Neural cell (in vitro differentiated cells): ENCODE measurements around the gene PTPRA. TPM values are rescaled to one million over a fixed set of nuclear protein-coding genes. Genes with fewer than 3 reads are reported as not detected.

Experiments used
- H2AFZ ChIP-seq: fragments of 200-600, 300-800 bp; sonication (generic), shearing (Covaris generic); 2 replicates; pipeline ENCODE4 v1.6.0; 2014; ENCODE audit warnings: low read depth, mild to moderate bottlenecking, antibody characterized with exemption, low read length, moderate library complexity
- H3F3A ChIP-seq: fragments of 200-600 bp; shearing (Covaris generic); 2 replicates; pipeline ENCODE4 v1.6.1; 2016; ENCODE audit warnings: mild to moderate bottlenecking, moderate library complexity, mixed read lengths, antibody characterized with exemption, low read length; ENCODE audit not compliant: insufficient read depth, poor library complexity, severe bottlenecking
- H3K27ac ChIP-seq: fragments of 200-600, 300-800 bp; sonication (generic), shearing (Covaris generic); 2 replicates; pipeline ENCODE4 v1.5.1; 2014; ENCODE audit warnings: mild to moderate bottlenecking, low read length, moderate library complexity
- H3K27me3 ChIP-seq: fragments of 300-800, 200-600 bp; sonication (generic), shearing (Covaris generic); 2 replicates; pipeline ENCODE4 v1.6.0; 2014; ENCODE audit warnings: mild to moderate bottlenecking, low read depth, low read length, moderate library complexity; ENCODE audit not compliant: insufficient read depth
- H3K36me3 ChIP-seq: fragments of 300-800, 200-600 bp; sonication (generic), shearing (Covaris generic); 2 replicates; pipeline ENCODE4 v1.5.1; 2014; ENCODE audit warnings: mild to moderate bottlenecking, antibody characterized with exemption, low read length, moderate library complexity; ENCODE audit not compliant: insufficient read depth
- H3K4me2 ChIP-seq: fragments of 300-800, 200-600 bp; sonication (generic), shearing (Covaris generic); 2 replicates; pipeline ENCODE4 v1.6.0; 2014; ENCODE audit warnings: mild to moderate bottlenecking, low read length
- H3K4me3 ChIP-seq: fragments of 300-800, 200-600 bp; sonication (generic), shearing (Covaris generic); 2 replicates; pipeline ENCODE4 v1.5.1; 2014; ENCODE audit warnings: mild to moderate bottlenecking, low read length, moderate library complexity
- H3K79me2 ChIP-seq: fragments of 200-600 bp; shearing (Covaris generic); replicated peaks from 2 replicates; pipeline ENCODE4 v1.6.0; 2014; ENCODE audit warnings: mild to moderate bottlenecking, low read length, moderate library complexity; ENCODE audit not compliant: insufficient read depth
- H3K9ac ChIP-seq: fragments of 300-800, 200-600 bp; sonication (generic), shearing (Covaris generic); 2 replicates; pipeline ENCODE4 v1.6.1; 2016; ENCODE audit warnings: mild to moderate bottlenecking, low read length, mixed read lengths
- H3K9me2 ChIP-seq: fragments of 200-600 bp; shearing (Covaris generic); 2 replicates; pipeline ENCODE4 v1.6.1; 2016; ENCODE audit warnings: mild to moderate bottlenecking, low read length, mixed read lengths; ENCODE audit not compliant: insufficient read depth
- H3K9me3 ChIP-seq: fragments of 200-600, 300-800 bp; sonication (generic), shearing (Covaris generic); 2 replicates; pipeline ENCODE4 v1.6.1; 2016; ENCODE audit warnings: mild to moderate bottlenecking, mixed run types, low read length, moderate library complexity, mixed read lengths
- H4K20me1 ChIP-seq: fragments of 200-600 bp; shearing (Covaris generic); 2 replicates; pipeline ENCODE4 v1.6.1; 2016; ENCODE audit warnings: mild to moderate bottlenecking, mixed run types; ENCODE audit not compliant: insufficient read depth
- CTCF ChIP-seq: fragments of 450-650 bp; IDR thresholded peaks from 2 replicates; pipeline ENCODE4 v1.5.1; 2014; ENCODE audit warnings: antibody characterized with exemption, mild to moderate bottlenecking, moderate library complexity; ENCODE audit not compliant: poor library complexity, severe bottlenecking
- EP300 ChIP-seq: fragments of 450-650 bp; conservative IDR thresholded peaks from 2 replicates; pipeline ENCODE4 v1.6.1; 2014; ENCODE audit warnings: antibody characterized with exemption, mild to moderate bottlenecking, moderate library complexity; ENCODE audit not compliant: poor library complexity, severe bottlenecking
- EZH2 ChIP-seq: fragments of 200-600, 300-800 bp; shearing (Covaris generic), sonication (generic); IDR thresholded peaks from 2 replicates; pipeline ENCODE4 v1.6.1; 2014; ENCODE audit warnings: antibody characterized with exemption, low read length, borderline replicate concordance, mild to moderate bottlenecking; ENCODE audit not compliant: insufficient read depth, poor library complexity, severe bottlenecking
- MXI1 ChIP-seq: fragments of 450-650 bp; conservative IDR thresholded peaks from 2 replicates; pipeline ENCODE4 v1.6.1; 2014; ENCODE audit warnings: antibody characterized with exemption, mild to moderate bottlenecking; ENCODE audit not compliant: poor library complexity, severe bottlenecking
- POLR2AphosphoS5 ChIP-seq: IDR thresholded peaks from 2 replicates; pipeline ENCODE4 v1.6.1; 2012
- RAD21 ChIP-seq: fragments of 450-650 bp; conservative IDR thresholded peaks from 2 replicates; pipeline ENCODE4 v1.6.1; 2014; ENCODE audit warnings: antibody characterized with exemption, mild to moderate bottlenecking, moderate library complexity
- REST ChIP-seq: IDR thresholded peaks from 2 replicates; pipeline ENCODE4 v1.6.1; 2012; ENCODE audit warnings: borderline replicate concordance
- SMC3 ChIP-seq: fragments of 450-650 bp; conservative IDR thresholded peaks from 2 replicates; pipeline ENCODE4 v1.6.1; 2014; ENCODE audit warnings: antibody characterized with exemption, mild to moderate bottlenecking, moderate library complexity; ENCODE audit not compliant: poor library complexity
- TAF1 ChIP-seq: IDR thresholded peaks from 2 replicates; pipeline ENCODE4 v1.6.1; 2012; ENCODE audit warnings: low read depth
- polyA plus RNA-seq: library from polyadenylated mRNA; depleted of rRNA; stranded (reverse); fragments of >200 nt; gene quantifications from 2 replicates; pipeline ENCODE4 v1.2.3, GENCODE V29; 2014

The PTPRA gene
- polyA plus RNA-seq, 1 donor from 2014 or later: 68.2 TPM

GRCh38 chr20:3044336-3044965 is 171.2 kb downstream of the PTPRA start:
- no peak overlapping the region for H3K27ac ChIP-seq
- H3K9me3 ChIP-seq: no peaks in the 10 kb centered on the region
- H3K9me2 ChIP-seq: no peaks in the 10 kb centered on the region
- H4K20me1 ChIP-seq: no peaks in the 10 kb centered on the region
- H3K79me2 ChIP-seq: peaks cover 6% of the 10 kb centered on the region
- peaks cover 2% of the 10 kb centered on the region for H3K36me3 ChIP-seq
- H2AFZ ChIP-seq: no peak overlapping the region
- no peaks in the 10 kb centered on the region for H3F3A ChIP-seq
- no peak for TF ChIP-seq EP300
- no peak for TF ChIP-seq RAD21
- no peak for TF ChIP-seq POLR2AphosphoS5
- no peak for TF ChIP-seq SMC3
- TF ChIP-seq MXI1: no peak
- no peak for TF ChIP-seq EZH2
- no peak for TF ChIP-seq CTCF
- TF ChIP-seq TAF1: no peak
- TF ChIP-seq REST: no peak
- no peak overlapping the region for H3K4me2 ChIP-seq
- no peak overlapping the region for H3K4me3 ChIP-seq
- H3K9ac ChIP-seq: no peak overlapping the region
- H3K27me3 ChIP-seq: no peaks in the 10 kb centered on the region

- H2AFZ ChIP-seq: peak overlapping the region; percentile 53
- H3K36me3 ChIP-seq: no peaks in the 10 kb centered on the region
Observed at GRCh38 chr20:3045042-3045815, 171.9 kb downstream of the PTPRA start.

More at GRCh38 chr20:3045042-3045815, 171.9 kb downstream of the PTPRA start:
- no peak for TF ChIP-seq TAF1
- no peak for TF ChIP-seq REST
- no peak for TF ChIP-seq MXI1
- no peak for TF ChIP-seq EZH2
- no peak for TF ChIP-seq RAD21
- TF ChIP-seq SMC3: no peak
- no peak for TF ChIP-seq EP300
- TF ChIP-seq CTCF: no peak
- no peak for TF ChIP-seq POLR2AphosphoS5
- Histone ChIP-seq H3K27me3 (no peaks in the 10 kb centered on the region), H4K20me1 (no peaks in the 10 kb centered on the region), H3K27ac (peak overlapping the region; percentile 60), H3K9me2 (no peaks in the 10 kb centered on the region), H3K9ac (peak overlapping the region; percentile 76), H3K9me3 (no peaks in the 10 kb centered on the region), H3K4me3 (peak overlapping the region; percentile 89), H3F3A (no peaks in the 10 kb centered on the region), H3K79me2 (peaks cover 6% of the 10 kb centered on the region), H3K4me2 (no peak overlapping the region)
